NK-92 (cell line): ENCODE measurements around the gene CRAMP1.
"Not testable (repeated sequence)": the region's sequence is repeated elsewhere in the genome, so short reads cannot be mapped to it uniquely, and the experiment has no call there.

ENCODE experiments used
- DNase-seq: peaks from one replicate; lab custom pipeline; 2025; ENCODE audit not compliant: unreplicated experiment; lab: John Stamatoyannopoulos, UW

Gene CRAMP1

GRCh38 chr16:1708083-1708767 is 96.1 kb downstream of the CRAMP1 start:
- no peak for DNase-seq

- no peak for DNase-seq
These were observed 96.6 kb downstream of the CRAMP1 start for GRCh38 chr16:1708768-1709180.

GRCh38 chr16:1709356-1709755 is 97.2 kb downstream of the CRAMP1 start:
- DNase-seq = no peak

GRCh38 chr16:1710811-1711507 is 98.8 kb downstream of the CRAMP1 start:
- DNase-seq = no peak

- DNase-seq = no peak
These were observed 100.7 kb downstream of the CRAMP1 start for GRCh38 chr16:1712791-1713261.

GRCh38 chr16:1713331-1713730 is 101.2 kb downstream of the CRAMP1 start:
- no peak for DNase-seq

GRCh38 chr16:1713933-1714332 is 101.8 kb downstream of the CRAMP1 start:
- no peak for DNase-seq

- no peak for DNase-seq
These were observed 103.1 kb downstream of the CRAMP1 start for GRCh38 chr16:1715220-1715619.

- DNase-seq = not testable (repeated sequence)
These were observed 106.1 kb downstream of the CRAMP1 start for GRCh38 chr16:1718236-1718635.

GRCh38 chr16:1719559-1720229 is 107.5 kb downstream of the CRAMP1 start:
- DNase-seq = not testable (repeated sequence)

GRCh38 chr16:1721372-1721771 is 109.2 kb downstream of the CRAMP1 start:
- no peak for DNase-seq

GRCh38 chr16:1723450-1724147 is 111.4 kb downstream of the CRAMP1 start:
- no peak for DNase-seq

GRCh38 chr16:1724491-1724890 is 112.3 kb downstream of the CRAMP1 start:
- no peak for DNase-seq

GRCh38 chr16:1726661-1727502 is 114.7 kb downstream of the CRAMP1 start:
- no peak for DNase-seq
